ENCODE results near the gene MFSD6L.

DNA sequence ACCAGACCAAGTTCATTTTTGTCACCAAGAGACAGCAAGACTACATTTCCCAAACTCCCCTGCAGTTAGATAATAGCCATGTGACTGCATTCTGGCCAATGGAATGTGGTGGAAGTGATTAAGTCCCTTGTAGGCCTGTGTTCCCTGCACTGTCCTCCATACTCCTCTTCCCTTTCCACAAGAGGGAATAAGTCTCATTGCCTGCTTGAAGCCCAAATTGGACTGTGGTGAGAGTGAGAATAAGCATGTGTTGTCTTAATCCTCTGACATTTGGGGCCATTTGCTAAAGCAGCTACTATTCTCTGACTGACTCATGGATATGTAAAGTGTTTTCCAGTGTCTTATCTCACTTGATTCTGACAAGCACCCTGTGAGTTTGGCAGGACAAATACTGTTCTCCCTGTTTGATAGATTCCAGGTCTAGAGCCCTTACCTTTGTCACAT lies 47.6 kb upstream of the MFSD6L start:
- TF ChIP-seq, protein P1, sequence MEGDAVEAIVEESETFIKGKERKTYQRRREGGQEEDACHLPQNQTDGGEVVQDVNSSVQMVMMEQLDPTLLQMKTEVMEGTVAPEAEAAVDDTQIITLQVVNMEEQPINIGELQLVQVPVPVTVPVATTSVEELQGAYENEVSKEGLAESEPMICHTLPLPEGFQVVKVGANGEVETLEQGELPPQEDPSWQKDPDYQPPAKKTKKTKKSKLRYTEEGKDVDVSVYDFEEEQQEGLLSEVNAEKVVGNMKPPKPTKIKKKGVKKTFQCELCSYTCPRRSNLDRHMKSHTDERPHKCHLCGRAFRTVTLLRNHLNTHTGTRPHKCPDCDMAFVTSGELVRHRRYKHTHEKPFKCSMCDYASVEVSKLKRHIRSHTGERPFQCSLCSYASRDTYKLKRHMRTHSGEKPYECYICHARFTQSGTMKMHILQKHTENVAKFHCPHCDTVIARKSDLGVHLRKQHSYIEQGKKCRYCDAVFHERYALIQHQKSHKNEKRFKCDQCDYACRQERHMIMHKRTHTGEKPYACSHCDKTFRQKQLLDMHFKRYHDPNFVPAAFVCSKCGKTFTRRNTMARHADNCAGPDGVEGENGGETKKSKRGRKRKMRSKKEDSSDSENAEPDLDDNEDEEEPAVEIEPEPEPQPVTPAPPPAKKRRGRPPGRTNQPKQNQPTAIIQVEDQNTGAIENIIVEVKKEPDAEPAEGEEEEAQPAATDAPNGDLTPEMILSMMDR (IDR thresholded peaks at IDR 0.05), result no peak
- no peak for TF ChIP-seq POLR2A (IDR thresholded peaks at IDR 0.05)
